Astrocyte (in vitro differentiated cells and primary cell): ENCODE measurements around the gene LHFPL2.

Experiments used
- CTCF ChIP-seq: IDR thresholded peaks from 2 replicates; pipeline ENCODE4 v1.5.1; 2011; ENCODE audit warnings: low read depth, mild to moderate bottlenecking, inconsistent platforms, low read length, moderate library complexity; ENCODE audit not compliant: insufficient read depth
- EZH2 ChIP-seq: IDR thresholded peaks from 2 replicates; pipeline ENCODE4 v1.6.1; 2012; ENCODE audit warnings: mild to moderate bottlenecking, low read length, inconsistent platforms; ENCODE audit not compliant: insufficient read depth

- no peak for TF ChIP-seq CTCF
- no peak for TF ChIP-seq EZH2
Measured at GRCh38 chr5:78627766-78628165, 20.8 kb downstream of the LHFPL2 start.
